Fibroblast of the conjunctiva (primary cell): ENCODE data around the gene CCDC116.

ENCODE experiments used
- DNase-seq: peaks from one replicate; pipeline ENCODE4 v3.0.0-alpha.2; 2010; ENCODE audit warnings: low read depth

CCDC116 gene

GRCh38 chr22:21682385-21683175 lies 50.0 kb downstream of the CCDC116 start:
- no peak for DNase-seq

- no peak for DNase-seq
Measured at GRCh38 chr22:21683401-21683811, 50.8 kb downstream of the CCDC116 start.

DNA sequence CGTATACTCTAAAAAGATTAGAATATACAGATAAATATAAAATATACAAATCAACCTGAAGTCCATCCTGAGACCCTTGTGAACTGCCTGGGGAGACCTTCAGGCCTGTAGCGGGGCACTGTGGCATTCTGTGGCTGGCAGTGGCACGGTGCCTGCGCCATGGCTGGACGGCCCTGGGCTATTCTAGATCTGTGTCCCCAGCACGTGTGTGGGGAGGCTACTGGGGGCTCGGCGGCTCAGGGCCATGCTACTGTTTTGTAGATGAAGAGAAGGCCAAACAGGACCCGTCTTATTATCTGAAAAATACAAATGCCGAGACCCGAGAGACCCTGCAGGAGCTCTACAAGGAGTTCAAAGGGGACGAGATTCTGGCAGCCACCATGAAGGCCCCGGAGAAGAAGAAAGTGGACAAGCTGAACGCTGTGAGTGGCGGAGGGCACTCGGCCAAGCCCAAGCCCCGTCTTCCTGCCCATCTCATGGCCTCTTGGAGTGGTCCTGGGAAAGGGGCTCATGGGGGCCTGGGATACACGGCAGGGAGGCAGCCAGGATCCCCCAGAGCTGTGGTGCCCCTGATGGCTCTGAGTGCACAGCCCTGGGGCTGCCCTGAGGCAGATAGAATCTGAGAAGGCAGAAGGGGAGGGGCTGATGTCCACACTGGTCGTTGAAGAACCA lies 52.1 kb downstream of the CCDC116 start:
- no peak for DNase-seq

- no peak for DNase-seq
Measured at GRCh38 chr22:21685164-21685513, 52.6 kb downstream of the CCDC116 start.

DNA sequence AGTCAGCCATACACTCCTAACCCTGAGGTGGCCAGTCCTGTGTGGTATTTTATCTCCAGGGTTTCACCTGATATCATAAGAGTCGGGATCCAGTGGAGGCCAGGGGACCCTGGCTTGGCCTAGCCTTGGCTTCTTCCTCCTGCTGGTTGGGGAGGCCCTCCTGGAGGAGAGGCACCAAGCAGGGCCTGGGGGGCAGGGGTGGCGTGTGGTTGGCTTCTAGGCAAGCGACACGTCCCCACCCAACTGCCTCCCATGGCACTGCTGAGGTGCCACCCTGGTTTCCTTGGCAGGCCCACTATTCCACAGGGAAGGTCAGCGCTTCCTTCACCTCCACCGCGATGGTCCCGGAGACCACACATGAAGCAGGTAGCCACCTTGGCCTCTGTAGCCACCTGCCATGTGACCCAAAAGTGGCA lies 53.6 kb downstream of the CCDC116 start:
- no peak for DNase-seq
